ENCODE results near the gene ADAMTS2.

DNA sequence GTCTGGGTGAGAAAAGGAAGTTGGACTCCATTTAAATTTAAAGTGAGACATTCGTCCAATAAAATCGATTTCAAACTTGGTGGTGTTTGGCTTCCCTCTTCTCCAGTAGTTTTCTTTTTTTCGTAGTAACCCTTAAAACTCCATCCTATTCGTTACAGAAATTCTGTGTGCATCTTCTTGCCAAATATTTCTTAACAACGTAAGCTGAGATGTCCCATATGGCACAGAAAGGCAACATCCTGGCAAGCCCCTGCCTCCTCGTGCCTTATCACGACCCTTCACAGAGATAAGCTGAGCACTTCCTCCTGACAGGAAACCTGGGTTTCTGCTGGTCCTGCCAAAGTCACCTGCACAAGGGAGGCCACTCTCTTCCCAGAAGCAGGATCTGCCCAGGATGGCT lies 11.8 kb upstream of the ADAMTS2 start:
- TF ChIP-seq EZH2phosphoT487 (IDR thresholded peaks at IDR 0.05; ENCODE audit: insufficient read depth, low read depth) (no peak), EZH2 (IDR thresholded peaks at IDR 0.05; ENCODE audit: insufficient read depth, poor library complexity, severe bottlenecking) (no peak)
